DND-41 (cell line): ENCODE data around the gene ZNF800.

Experiments used
- CTCF ChIP-seq: IDR thresholded peaks from 2 replicates; pipeline ENCODE4 v1.5.1; 2012; ENCODE audit warnings: borderline replicate concordance, low read length, moderate library complexity, mild to moderate bottlenecking; ENCODE audit not compliant: poor library complexity, severe bottlenecking; ENCODE audit errors: extremely low read depth
- EZH2 ChIP-seq: IDR thresholded peaks from 3 replicates; pipeline ENCODE4 v1.6.1; 2012; ENCODE audit warnings: borderline replicate concordance, low read depth, mild to moderate bottlenecking, moderate library complexity, low read length, inconsistent platforms; ENCODE audit not compliant: severe bottlenecking

DNA sequence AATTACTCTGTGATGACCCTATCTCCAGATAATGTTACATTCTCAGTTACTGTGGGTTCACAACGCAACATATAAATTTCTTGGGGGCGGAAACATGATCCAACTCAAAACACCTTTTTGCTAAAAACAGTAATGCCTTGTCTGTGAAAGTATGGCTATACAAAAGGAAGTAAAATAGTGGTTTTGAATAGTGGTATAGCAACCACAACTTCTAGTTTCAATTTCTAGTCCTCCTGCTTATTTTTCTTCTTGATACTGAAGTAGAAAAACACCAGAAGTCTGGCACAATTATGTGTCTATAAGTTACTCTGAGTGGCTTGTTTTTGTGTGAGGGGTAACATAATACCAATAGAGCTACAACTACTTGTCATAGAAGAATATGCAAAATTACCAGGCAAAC is 21.5 kb upstream of the ZNF800 start:
- TF ChIP-seq CTCF (no peak), EZH2 (no peak)
